NB4 (cell line): Measurements from ENCODE around the gene SPCS1.

ENCODE experiments used
- CTCF ChIP-seq: IDR thresholded peaks from one replicate; pipeline ENCODE4 v1.5.1; 2012; ENCODE audit warnings: low read depth, low read length
- POLR2A ChIP-seq: IDR thresholded peaks from 2 replicates; pipeline ENCODE4 v1.6.1; 2011; ENCODE audit warnings: mild to moderate bottlenecking; ENCODE audit not compliant: insufficient read length; ENCODE audit errors: extremely low read depth
- TF ChIP-seq, protein P1 (sequence below): IDR thresholded peaks from 2 replicates; pipeline ENCODE4 v1.6.1; 2011; ENCODE audit warnings: low read depth, low read length

GRCh38 chr3:52682016-52682415 lies 23.9 kb upstream of the SPCS1 start:
- peak; percentile 23 for TF ChIP-seq CTCF
- no peak for TF ChIP-seq POLR2A
- TF ChIP-seq, protein P1, sequence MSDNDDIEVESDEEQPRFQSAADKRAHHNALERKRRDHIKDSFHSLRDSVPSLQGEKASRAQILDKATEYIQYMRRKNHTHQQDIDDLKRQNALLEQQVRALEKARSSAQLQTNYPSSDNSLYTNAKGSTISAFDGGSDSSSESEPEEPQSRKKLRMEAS: peak; percentile 70
